ENCODE measurements around the gene RAMP1.

RAMP1 gene

GRCh38 chr2:237876951-237877491 is 17.6 kb downstream of the RAMP1 start:
- DNase-seq (ENCODE audit: low spot score): no peak

GRCh38 chr2:237877576-237878307 is 18.3 kb downstream of the RAMP1 start:
- no peak for DNase-seq (ENCODE audit: low spot score)

- DNase-seq (ENCODE audit: low spot score): no peak
Measured at GRCh38 chr2:237878321-237879057, 19.1 kb downstream of the RAMP1 start.

- DNase-seq (ENCODE audit: low spot score): no peak
Measured at GRCh38 chr2:237879058-237879430, 19.6 kb downstream of the RAMP1 start.

DNA sequence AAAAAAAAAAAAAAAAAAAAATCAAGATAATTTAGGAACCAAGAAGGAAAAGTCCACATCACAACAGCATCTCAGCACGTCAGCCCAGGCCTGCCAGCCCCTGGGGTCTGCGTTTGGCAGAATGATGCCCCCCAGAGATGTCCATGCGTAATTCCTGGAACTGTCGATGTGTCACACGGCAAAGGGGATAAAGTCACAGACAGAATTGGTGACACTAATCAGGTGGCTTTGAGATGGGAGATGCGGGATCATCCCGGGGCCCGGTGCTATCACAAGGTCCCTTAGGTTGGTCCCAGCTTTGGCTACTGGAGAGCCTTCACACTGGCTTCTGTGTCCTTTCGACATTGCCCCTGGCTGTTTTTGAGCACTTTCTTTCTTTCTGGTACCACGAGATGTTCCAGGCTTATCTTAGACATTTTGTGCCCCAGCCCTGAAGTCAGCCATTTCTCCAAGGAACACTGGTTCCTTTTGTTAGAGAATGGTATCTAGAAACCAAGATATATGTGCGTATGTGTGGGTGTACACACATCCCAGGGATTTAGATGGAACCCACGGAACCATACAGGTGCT is 20.7 kb downstream of the RAMP1 start:
- DNase-seq (ENCODE audit: low spot score): no peak

DNA sequence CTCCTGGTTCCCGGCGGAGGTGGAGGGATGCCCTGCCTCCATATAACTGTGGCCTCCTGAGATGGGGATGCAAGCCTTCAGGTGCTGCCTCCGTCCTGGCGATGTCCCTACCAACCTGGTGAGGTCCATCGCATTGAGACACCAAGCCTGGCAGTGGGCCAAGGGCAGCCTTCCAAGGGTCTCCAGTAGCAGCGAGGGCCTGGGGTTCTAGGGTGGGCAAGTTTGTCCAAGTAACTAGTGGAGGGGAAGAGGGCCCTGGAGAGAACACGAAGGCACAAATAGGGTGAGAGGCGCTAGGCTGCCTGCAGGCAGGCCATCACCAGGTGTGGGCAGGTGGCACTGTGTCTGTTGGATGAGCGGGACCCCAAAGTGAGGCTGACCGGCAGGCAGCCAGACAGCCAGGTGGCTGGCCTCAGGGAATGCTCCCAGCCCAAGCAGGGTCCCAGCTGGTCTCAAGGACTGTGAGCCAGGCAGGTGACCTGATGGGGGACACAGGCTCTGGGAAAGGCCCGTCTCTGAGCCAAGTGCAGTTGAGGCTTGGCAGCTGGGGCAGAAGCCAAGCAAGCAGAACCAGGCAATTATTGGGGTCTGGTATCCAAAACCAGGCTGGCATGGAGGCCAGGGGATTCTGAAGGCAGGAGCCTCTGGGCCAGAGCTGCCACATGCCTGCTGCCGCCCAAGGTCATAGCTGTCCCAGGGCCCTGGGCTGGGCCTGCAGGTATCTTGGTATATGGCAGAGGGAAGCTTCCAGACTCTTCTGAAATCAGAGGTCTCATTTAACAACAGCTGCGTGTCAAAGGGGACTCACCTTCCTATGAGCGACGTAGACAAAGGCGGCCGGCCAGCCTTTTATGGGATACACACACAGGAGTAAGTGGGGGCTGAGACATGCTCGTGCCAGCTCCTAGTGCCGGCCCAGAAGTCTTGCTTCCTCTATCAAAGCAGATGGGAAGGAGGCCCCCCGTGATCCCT is 23.4 kb downstream of the RAMP1 start:
- no peak for DNase-seq (ENCODE audit: low spot score)

- DNase-seq (ENCODE audit: low spot score): no peak
Measured at GRCh38 chr2:237883951-237884446, 24.6 kb downstream of the RAMP1 start.

- DNase-seq (ENCODE audit: low spot score): no peak
Measured at GRCh38 chr2:237884681-237885080, 25.3 kb downstream of the RAMP1 start.

DNA sequence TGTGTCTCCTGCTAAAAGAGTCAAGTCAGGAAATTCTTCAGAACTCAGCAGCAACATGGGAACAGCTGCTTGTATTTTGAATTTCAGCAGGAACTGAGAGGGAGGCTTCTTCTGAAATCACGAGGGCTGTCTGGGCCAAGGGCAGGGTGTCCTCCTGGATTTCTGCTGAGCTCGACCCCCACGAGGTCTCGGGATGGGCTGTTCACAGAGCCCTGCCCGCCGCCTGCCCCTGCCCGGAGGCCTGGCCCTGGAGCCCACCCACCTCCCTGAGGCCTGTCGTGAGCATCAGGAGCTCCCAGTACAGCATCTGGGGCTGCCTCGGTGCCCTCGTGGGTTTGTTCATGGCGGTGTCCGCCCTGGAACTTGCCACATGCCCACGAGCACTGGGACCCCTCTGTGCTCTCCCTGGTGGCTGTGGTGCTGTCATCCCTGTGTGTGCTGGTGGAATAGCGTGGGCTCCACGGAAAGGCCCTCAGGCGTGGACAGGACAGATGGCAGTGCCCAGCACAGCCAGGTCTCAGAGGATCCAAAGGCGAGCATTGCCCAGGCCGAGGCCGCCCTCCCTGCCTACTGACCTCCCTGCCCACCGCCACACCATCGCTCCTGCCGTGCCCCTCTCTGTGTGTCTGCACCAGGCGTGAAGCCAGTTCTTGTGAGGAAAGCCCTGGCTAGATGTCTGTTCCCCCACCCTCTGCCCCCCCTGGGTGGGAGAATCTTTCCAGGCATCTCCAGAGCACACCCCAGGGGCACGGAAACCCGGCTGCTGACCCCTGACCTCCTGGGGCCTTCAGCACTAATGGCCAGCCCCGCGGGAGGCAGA is 25.9 kb downstream of the RAMP1 start:
- no peak for DNase-seq (ENCODE audit: low spot score)

GRCh38 chr2:237885931-237886684 is 26.7 kb downstream of the RAMP1 start:
- no peak for DNase-seq (ENCODE audit: low spot score)

- DNase-seq (ENCODE audit: low spot score): no peak
Measured at GRCh38 chr2:237886685-237887481, 27.5 kb downstream of the RAMP1 start.

DNA sequence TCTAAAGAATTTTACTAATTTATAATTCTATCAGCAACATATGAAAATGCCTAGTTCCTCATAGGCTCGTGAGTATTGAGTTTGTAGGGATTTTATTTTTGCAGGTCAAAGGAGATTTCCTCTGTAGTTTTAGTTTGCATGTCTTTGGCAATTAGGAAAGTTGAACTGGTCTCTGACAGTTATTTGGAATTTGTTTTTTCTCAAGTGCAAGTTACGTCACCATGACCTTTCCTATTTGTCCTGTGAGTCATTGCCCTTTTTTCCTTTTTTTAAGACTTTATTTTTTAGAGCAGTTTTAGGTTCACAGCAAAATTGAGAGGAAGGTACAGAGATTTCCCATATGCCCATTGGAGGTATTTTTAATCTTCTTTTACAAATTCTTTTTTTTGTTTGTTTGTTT is 29.0 kb downstream of the RAMP1 start:
- no peak for DNase-seq (ENCODE audit: low spot score)

- DNase-seq (ENCODE audit: low spot score): no peak
Measured at GRCh38 chr2:237889016-237889415, 29.6 kb downstream of the RAMP1 start.

DNA sequence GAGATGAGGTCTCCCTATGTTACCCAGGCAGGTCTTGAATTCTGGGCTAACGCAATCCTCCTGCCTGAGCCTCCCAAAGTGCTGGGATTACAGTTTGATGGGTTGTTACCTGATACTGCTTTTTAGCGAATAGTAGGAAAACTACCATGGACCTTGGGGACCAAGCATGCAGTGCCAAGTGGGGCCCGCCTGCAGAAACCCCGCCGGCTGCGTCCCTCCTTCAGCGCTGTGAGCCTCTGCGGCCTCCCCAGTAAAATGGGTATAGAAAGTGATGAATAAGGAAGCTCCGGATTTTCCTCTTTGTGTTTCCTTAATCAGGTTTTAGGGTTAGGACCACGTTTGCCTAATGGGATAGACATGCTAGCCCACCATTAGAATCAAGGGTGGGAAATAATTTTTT is 30.4 kb downstream of the RAMP1 start:
- no peak for DNase-seq (ENCODE audit: low spot score)

- no peak for DNase-seq (ENCODE audit: low spot score)
Measured at GRCh38 chr2:237892478-237892877, 33.1 kb downstream of the RAMP1 start.

GRCh38 chr2:237892984-237893595 is 33.7 kb downstream of the RAMP1 start:
- no peak for DNase-seq (ENCODE audit: low spot score)

DNA sequence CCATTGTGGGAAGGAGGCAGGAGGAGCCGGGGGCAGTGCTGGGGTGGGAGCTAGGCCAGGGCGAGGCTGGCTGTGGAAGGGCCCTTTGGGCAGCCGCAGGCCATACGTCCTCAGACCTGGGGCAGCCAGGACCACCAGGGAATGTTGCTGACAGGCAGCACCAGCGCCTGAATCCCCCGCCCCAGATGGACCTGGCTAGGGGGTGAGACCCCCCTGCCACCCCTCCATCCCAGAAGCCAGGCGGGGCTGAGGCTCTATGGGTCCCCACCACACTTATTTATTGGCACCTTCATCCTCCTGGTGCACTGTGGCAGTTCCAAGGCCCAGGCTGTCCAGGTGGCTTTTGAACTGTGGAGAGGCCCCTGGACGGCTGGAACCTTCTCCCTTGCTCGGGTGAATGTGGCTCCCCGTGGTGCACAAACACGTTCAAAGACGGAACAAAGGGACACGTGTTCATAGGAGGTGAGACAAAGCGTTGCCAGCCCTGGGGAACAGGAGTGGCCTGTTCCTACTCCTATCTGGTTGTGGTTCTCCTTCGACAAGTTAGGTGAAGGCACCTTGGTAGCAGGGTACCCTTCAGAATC is 35.1 kb downstream of the RAMP1 start:
- no peak for DNase-seq (ENCODE audit: low spot score)

GRCh38 chr2:237894986-237895543 is 35.6 kb downstream of the RAMP1 start:
- no peak for DNase-seq (ENCODE audit: low spot score)
